ENCODE measurements around the gene PGA5.
A peak's percentile ranks its signal among the peaks of the same experiment; 100 is the strongest.

Gene PGA5

GRCh38 chr11:61294717-61295595 lies 54.0 kb downstream of the PGA5 start, which contains the start of gene VWCE:
Gene VWCE (minus strand): TSS chr11:61295316. CDS start chr11:61295037, 279 bp downstream.
- DNase-seq (ENCODE audit: low spot score), result peak; percentile 32

GRCh38 chr11:61295596-61295926 lies 54.6 kb downstream of the PGA5 start:
- no peak for DNase-seq (ENCODE audit: low spot score)

GRCh38 chr11:61297341-61297740 lies 56.4 kb downstream of the PGA5 start:
- no peak for DNase-seq (ENCODE audit: low spot score)

GRCh38 chr11:61297746-61298145 lies 56.8 kb downstream of the PGA5 start:
- DNase-seq (ENCODE audit: low spot score), result no peak

- no peak for DNase-seq (ENCODE audit: low spot score)
Observed at GRCh38 chr11:61298663-61299244, 57.8 kb downstream of the PGA5 start.

Measured in CD4-positive, alpha-beta T cell treated with Interleukin-6 at 100 ng/mL for 8 hours (primary cell).